NCI-H146 treated with DMSO at 0.1 percent for 48 hours (cell line): ENCODE measurements around the gene PSMG1.
"Not testable (repeated sequence)": the region's sequence is repeated elsewhere in the genome, so short reads cannot be mapped to it uniquely, and the experiment has no call there.

Source experiments
- DNase-seq: peaks from one replicate; lab custom pipeline; 2025; ENCODE audit not compliant: unreplicated experiment; lab: John Stamatoyannopoulos, UW

The PSMG1 gene

DNA sequence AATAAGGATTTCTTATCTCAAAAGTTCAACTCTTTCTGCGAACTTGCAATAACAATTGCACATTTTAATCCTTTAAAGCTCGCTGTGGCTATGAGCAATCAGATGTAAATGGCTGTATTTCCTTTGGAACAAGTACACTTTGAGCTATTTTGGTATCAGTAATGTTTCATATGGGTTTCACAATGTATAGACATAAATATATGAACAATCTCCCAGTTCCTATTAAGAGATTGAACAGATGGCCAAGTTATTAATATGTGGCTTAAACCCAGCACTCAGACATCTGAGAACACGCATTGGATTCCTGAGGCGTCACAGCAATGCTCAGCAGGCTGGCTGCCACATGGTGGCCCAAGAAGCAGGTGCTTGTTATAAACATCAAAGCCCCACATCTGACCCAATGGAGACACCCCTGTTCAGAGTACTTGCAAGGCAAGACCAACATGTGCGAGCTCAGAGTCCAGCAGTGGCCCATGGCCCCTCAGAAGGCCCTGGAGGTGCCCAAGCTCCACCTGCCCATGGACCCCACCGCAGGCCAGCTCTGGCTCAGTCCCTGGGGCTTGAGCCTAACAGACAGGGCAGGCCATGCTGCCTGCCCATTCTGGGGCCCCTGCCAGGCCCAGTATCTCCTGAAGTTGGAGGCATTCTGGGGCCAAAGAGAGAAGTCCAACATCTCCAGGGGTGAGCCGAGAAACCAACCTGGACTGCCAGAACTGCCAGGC is 23.7 kb downstream of the PSMG1 start:
- DNase-seq = no peak

DNA sequence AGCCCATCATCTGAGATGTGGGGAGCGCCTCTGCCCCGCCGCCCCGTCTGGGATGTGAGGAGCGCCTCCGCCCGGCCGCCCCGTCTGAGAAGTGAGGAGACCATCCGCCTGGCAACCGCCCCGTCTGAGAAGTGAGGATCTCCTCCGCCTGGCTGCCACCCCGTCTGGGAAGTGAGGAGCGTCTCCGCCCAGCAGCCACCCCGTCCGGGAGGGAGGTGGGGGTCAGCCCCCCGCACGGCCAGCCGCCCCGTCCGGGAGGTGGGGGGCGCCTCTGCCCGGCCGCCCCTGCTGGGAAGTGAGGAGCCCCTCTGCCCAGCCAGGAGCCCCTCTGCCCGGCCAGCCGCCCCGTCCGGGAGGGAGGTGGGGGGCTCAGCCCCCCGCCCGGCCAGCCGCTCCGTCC is 26.0 kb downstream of the PSMG1 start:
- DNase-seq = not testable (repeated sequence)

DNA sequence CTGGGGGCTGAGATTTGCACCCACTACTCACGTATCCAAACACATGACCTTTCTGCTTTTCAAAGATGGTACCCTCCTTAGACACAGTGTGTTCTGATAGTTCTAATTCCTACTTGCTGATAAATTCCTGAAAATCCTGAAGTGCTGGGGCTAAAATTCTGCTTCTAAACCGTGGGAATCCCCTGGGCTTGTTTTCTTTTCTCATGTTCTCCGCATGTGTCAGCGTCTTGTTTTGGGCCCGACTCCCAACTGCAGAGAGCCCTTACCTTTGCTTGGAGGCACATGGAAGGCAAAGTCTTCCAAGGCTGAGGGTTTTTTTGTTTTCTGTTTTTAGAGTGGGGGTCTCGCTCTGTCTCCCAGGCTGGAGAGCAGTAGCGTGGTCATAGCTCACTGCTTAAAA is 27.2 kb downstream of the PSMG1 start:
- DNase-seq = no peak

DNA sequence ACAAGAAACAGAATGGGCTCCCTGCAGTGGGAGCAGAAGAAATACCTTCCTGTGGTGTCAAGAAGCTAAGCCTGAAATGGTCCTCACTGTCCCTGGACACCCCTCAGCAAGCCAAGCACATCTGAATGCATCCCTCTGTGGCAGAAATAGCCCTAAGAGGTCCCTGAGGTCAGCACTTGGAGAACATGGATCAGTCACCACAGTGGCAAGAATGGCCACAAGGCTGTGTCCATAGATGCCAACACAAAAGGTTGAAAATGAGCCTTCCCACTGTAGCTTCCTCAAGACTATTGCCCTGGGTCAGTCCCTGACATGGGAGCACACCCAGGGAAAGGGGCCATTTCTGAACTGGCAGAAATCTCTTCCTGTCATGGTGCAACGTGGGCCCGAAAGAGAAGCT is 27.7 kb downstream of the PSMG1 start:
- no peak for DNase-seq

DNA sequence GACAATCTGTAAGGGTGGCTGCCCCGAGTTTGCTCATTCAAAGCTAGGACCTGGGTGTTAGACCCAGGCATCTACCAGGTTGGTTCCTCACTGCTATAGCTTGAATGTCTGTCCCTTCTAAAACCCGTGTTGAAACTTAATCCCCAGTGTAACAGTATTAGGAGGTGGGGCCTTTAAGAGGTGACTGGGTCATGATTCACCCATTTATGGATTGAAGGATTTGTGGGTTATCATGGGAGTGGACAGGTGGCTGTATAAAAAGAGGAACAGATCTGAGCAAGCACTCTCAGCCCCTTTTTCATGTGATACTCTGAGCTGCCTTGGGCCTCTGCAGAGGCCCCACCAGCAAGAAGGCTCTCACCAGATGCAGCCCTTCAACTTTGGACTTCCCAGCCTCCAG is 29.4 kb downstream of the PSMG1 start:
- no peak for DNase-seq

DNA sequence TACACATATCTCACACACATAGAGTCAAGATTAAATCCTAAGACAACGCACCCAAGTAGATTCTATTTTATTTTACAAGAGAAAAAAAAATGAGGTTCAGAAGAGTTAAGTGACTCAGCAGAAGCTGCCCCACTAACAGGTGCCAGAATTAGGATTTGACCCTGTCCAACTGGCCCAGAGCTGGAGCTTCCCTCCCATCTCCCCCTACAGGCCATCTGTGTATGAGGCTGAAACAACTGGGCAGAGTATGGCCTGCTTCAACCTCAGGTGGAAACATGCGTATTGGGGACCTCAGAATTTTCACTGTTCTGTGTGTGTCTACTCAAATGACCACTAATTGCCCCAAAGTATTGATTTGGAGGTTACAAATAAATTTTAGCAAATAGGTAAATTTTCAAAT is 29.9 kb downstream of the PSMG1 start:
- DNase-seq = no peak

DNA sequence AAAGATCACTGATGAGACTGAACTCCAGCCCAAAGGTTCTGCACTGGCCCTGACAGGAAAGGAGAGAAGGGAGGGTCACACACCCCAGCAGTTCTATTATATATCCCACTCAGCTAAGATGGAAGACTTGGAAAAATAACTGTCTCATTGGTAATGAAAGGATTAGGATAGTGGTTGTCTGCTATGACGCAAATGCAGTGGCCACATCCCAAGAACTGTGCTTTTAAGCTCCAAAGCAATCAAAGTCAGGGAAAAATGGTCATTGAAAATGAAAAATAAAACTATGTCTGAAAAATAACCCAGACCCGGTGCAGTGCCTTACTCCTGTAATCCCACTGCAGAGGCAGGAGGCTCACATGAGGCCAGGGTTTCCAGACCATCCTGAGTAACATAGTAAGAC is 31.0 kb downstream of the PSMG1 start:
- DNase-seq = no peak

DNA sequence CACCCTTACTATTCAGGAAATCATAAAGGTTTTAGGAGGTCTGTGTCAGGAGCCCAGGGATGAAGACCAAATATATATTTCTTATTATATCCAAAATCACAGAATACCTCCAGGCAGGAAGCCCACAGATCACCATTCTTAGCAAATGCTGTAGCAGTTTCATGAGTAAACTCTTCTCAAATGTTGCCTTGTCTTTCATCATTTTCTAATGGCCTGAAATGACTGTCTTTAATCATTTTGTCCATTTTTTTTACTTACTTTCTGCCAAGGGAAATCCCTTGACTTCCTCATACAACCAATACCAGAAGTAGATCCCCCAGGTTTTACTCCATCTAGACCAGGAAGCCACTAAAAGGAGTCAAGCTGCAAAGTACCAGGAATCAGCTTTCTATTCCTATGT is 32.4 kb downstream of the PSMG1 start:
- DNase-seq = no peak

DNA sequence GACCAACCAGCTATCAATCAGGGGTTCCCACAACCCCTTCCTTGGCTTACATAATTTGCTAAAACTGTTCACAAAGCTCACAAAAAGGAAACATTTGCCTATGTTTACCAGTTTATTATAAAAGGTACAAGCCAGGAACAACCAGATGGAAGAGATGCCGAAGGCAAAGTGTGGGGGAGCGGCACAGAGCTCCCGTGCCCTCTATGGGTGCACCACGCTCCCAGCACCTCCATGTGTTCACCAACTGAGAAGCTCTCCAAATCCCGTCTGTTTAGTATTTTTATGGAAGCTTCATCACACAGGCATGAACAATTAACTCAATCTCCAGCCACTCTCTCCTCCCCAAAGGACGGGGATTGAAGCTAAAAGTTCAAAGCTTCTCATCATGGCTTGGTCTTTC is 32.9 kb downstream of the PSMG1 start:
- no peak for DNase-seq

DNA sequence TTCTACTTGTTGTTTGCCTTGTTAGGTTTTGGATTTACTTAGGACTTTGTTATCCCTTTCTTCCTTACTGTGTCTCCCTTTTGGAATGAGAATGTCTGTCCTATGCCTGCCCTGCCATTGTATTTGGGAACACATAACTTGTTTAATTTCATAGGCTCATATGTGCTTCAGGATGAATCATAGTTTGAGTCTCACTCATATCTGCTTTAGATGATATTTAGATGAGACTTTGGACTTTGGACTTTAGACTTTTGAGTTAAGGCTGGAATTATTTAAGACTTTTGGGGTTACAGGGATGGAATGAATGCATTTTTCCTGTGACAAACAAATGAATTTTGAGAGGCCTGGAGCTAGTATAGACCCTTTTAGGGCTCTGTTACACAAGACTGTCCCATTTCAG is 33.4 kb downstream of the PSMG1 start:
- DNase-seq = no peak

DNA sequence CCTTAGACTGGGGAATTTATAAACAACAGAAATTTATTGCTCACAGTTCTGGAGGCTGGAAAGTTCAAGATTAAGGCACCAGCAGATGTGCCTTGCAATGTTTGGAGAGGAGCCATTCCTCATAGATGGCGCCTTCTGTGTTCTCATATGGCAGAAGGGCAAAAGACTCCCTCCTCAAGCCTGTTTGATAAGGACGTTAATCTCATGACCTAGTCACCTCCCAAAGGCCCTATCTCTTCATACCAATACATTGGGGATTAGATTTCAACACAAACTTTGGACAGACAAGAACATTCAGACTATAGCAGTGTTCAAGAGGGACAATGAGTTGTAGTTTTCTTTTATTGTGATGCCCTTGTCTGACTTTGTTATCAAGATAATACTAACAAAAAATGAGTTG is 34.3 kb downstream of the PSMG1 start:
- DNase-seq = no peak

DNA sequence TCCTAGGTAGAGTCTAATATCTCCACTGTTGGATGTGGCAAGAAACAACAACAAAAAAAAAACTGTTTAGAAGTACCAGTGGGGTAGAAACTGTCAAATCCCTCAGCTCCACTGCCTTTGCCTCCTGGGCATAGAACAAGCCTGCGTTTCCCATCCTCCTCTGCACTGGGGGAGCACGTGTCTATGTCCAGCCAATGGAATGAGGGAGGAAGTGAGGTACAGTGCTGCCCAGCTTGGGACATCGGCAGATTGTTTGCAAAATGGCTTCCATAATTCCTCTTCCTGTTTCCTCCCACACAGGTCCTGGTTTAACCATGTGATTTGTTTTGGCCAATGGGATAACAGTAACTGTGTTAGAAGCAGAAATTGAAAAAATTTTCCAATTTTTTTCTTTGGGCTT is 39.1 kb downstream of the PSMG1 start:
- no peak for DNase-seq

DNA sequence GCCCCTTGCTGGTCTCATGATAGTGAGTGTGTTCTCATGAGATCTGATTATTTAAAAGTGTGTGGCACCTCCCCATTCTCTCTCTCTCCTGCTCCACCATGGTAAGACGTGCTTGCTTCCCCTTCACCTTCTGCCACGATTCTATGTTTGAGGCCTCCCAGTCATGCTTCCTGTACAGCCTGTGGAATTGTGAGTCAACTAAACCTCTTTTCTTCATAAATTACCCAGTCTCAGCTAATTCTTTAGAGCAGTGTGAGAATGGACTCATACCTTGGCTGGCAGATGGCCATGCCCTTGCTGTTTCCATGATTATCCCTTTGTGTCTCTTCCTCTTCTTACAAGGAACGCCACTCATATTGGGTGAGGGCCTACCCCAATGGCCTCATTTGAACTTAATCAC is 40.3 kb downstream of the PSMG1 start:
- DNase-seq = no peak

DNA sequence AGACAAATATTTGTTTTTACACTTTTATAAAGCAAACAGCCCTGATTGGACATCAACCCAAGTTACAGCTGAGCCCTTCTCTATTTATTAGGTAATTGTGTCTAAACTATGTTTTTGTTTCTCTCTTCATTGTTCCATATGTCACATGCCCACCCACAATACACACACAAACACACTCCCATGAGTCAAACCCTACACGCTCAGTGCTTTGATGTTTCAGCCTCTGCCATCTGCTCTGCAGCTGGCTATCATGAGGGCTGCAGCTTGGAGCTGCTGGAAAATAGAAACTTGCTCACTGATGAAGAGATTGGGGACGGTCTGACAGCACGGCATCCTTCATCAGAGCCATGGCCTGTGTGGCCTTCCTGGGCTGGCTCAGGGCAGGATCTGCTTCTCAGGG is 41.7 kb downstream of the PSMG1 start:
- DNase-seq = no peak

DNA sequence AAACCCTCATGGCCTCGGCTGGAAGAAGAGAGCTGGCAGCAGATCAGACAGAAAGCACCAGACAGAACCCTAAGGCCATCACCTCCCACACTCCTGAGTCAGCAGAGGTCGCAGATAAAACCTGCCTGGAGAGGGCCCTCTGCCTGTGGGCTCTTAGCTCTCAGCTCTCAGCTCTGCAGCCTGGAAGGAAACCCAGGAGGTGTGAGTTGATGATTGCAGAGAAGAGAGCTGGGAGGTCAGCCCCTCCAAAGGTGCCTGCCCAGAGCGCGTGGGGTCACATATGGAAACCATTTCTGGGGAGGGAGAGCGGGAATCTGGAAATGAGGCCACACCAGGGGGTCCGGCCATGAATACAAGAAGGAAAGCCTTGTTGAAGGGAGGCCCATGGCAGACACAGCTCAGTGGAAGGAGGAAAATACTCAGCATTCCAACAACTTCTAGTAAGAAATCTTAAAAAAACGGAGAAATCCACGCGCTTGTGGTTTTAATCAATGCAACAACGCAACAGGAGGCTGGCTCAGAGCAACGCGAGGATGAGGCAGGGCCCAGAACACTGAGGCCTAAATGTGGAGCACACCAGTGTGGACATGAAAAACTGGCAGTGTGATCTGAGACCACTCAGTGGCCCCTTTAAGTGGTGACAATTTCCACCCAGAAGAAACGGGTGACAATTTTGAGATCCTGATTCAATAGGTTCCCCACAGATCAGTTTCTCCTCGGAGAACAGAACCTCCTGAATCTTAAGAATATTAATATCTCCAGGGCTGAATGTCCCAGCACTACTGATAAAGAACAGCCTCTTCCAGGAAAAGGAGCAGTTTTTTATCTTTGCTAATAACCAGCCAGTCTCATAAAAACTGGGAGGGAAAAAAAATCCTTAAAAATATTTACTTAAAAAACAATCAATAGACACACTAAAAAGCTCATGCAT is 45.7 kb downstream of the PSMG1 start:
- no peak for DNase-seq

DNA sequence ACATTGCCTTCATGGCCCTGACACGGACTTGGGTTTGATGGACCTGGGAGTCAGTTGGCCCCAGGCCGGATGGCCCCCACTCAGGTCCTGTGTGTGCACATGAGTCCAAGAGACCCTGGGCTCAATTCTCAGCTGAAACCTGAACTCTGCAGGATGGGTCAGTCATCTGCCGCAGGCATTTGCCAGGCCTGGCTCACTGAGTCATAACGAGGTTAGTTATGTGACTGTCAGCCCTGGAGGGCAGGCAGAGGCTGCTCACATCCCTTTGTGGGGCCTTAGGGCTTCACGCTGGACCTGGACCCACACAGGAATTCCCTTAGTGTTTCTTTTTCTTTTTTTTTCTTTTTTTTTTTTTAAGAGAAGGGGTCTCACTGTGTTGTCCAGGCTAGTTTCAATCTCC is 46.5 kb downstream of the PSMG1 start:
- no peak for DNase-seq

DNA sequence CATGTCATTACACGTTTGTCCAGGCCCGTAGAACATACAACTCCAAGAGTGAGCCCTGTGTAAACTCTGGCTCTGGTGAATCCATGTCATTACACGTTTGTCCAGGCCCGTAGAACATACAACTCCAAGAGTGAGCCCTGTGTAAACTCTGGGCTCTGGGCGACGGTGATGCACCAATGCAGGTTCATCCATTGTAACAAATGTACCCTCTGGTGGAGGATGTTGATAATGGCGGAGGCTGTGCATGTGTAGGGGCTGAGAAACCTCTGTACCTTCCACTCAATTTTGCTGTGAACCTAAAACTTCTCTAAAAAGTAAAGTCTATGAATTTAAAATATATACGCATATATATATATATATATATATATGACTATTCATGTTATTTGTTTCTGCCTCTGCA is 47.1 kb downstream of the PSMG1 start:
- DNase-seq = not testable (repeated sequence)

DNA sequence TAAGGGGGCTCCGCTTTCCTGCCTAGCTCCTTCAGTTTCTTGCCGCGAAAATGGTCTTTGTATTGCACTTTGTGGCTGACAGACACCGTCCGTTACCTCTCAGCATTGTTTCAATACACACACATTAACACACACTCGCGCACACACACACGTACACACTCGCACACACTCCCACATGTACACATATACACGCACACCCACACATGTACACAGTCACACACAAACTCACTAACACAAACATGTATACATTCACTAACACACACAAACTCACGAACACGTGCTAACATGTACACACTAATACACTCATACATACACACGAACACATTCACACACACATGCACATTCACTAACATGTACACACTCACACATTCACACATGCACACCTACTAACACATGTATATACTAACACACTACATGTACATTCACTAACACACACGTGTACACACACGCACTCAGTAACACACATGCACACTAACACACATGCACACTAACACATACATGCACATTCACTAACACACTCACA is 48.9 kb downstream of the PSMG1 start:
- DNase-seq = no peak

DNA sequence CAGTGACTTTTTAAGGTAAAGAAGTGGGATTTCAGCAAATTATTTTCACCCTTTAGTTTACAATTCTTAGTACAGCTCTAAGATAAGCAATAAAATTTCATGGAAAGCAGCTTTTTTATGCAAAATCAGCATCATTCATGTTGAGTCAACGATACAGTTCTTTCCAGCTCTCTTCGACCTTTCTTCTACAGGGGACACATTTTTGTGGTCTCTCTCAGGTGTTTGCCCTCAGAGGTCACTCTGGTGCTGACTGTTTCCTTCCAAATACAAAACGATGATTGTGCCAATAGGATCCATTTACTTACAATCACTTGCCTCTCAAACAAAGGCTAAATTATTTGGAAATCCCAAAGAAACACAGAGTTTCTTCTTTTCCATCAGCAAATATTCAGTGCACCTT is 51.0 kb downstream of the PSMG1 start:
- DNase-seq = no peak

DNA sequence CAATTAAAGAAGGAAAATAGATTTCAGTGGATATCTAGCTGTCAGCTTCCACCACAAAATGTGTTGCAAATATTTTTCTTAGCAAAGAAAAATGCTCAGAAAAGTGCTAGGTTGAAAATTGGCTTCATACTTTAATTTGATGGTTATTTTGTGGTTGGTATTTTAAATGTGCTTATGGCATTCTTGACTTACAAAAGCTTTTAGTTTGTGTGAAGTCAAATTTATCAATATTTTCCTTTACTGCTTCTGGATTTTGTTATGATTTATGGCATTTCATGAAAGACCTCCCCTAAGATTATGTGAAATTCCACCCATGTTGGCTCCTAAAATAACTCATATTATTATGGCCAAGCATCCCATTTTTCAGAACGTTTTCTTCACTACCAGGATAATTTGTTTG is 51.5 kb downstream of the PSMG1 start:
- no peak for DNase-seq

DNA sequence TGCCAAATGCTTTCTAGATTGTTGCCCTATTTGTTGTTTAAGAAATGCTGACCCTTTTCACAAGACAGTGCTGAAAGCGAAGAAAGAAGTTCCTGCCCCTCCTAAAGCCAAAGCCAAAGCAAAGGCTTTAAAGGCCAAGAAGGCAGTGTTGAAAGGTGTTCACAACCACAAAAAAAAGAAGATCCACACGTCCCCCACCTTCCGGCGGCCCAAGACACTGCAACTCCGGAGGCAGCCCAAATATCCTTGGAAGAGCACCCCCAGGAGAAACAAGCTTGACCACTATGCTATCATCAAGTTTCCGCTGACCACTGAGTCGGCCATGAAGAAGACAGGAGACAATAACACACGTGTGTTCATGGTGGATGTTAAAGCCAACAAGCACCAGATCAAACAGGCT is 55.7 kb downstream of the PSMG1 start:
- DNase-seq = no peak

DNA sequence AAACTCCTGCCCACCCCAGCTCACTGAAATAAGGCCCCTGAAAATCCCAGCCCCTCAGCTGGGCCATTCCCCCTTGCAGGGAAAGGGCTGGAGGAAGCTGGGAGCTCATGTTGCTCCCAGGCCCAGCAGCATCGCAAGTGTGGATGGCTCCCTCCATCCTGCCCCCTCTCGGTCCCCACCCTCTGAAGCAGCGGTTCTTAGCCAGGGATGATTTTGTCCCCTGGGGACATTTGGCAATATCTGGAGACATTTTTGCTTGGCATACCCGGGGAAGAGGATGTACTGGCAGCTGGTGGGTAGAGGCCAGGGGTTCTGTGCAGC is 56.8 kb downstream of the PSMG1 start:
- DNase-seq = no peak
